Body of pancreas (tissue), 4 donors: ENCODE measurements around the gene ATP11C. TPM values are rescaled to one million over a fixed set of nuclear protein-coding genes. Genes with fewer than 3 reads are reported as not detected.

ENCODE experiments used
- ATAC-seq: fragments of 150-250 bp; one replicate; pipeline ENCODE4 v1.9.1; 2016
- DNase-seq, 4 donors: peaks; one replicate each; pipeline ENCODE4 v3.0.0-alpha.2; 2019
- H3K27ac ChIP-seq, 4 donors: fragments of 200-600 bp; sonication (generic); 1 replicate in 3 of 4; 2 replicates in 1 of 4; pipeline versions ENCODE4 v1.5.1 to v1.6.1; 2016 to 2019; ENCODE audit warnings: mild to moderate bottlenecking in 1 of 4, mixed read lengths in 1 of 4, moderate library complexity in 1 of 4
- H3K27me3 ChIP-seq, 2 donors: fragments of 200-600 bp; sonication (generic); one replicate each; pipeline ENCODE4 v1.6.0; 2016; ENCODE audit warnings: mild to moderate bottlenecking in 1 of 2
- H3K36me3 ChIP-seq, 2 donors: fragments of 200-600 bp; sonication (generic); replicated peaks in 1 of 2; 2 replicates each; pipeline ENCODE4 v1.5.1; 2016; ENCODE audit warnings: low read depth in 2 of 2; ENCODE audit not compliant: insufficient read depth in 1 of 2
- H3K4me1 ChIP-seq: fragments of 200-600 bp; sonication (generic); one replicate; pipeline ENCODE4 v1.6.0; 2016
- H3K4me3 ChIP-seq, 2 donors: fragments of 200-600 bp; sonication (generic); 1 replicate in 1 of 2; 2 replicates in 1 of 2; pipeline ENCODE4 v1.5.1; 2016 to 2019
- H3K9me3 ChIP-seq, 3 donors: fragments of 200-600 bp; sonication (generic); 1 replicate in 2 of 3; 2 replicates in 1 of 3; pipeline ENCODE4 v1.5.1; 2016
- CTCF ChIP-seq, 7 experiments: fragments of 450-650 bp in 4 of 7; fragments of 200-600 bp in 3 of 7; sonication (generic) in 3 of 7; IDR thresholded peaks; one replicate each; pipeline ENCODE4 v1.5.1; 2016 to 2019; ENCODE audit warnings: antibody characterized with exemption in 7 of 7
- POLR2A ChIP-seq, 3 donors: fragments of 450-650 bp; IDR thresholded peaks; one replicate each; pipeline ENCODE4 v1.6.1; 2016; ENCODE audit warnings: antibody characterized with exemption in 3 of 3, mild to moderate bottlenecking in 2 of 3
- WGBS, 2 donors: methylation state at CpG; one replicate each; pipeline ENCODE4 v1.1.5; 2017; 5-methylcytosine and 5-hydroxymethylcytosine counted together
- intact Hi-C: fragments of 100-400 bp; cut with DNase I; formaldehyde crosslinking; loops from one replicate; pipeline ENCODE4 v1.15.1; 2023
- total RNA-seq, 2 donors: library from RNA; depleted of rRNA; stranded (reverse); fragments of >200 nt; gene quantifications; one replicate each; pipeline ENCODE4 v1.1.0, GENCODE V29; 2016

The ATP11C gene
- total RNA-seq, 2 donors from 2014 or later: 10.5 to 14.5 TPM

- no peaks in the 10 kb centered on the region for H3K36me3 ChIP-seq
- intact Hi-C loops: no loop called here
- ATAC-seq (no peak), DNase-seq (no peak)
- H3K27ac ChIP-seq: no peak overlapping the region
- H3K4me3 ChIP-seq: no peak overlapping the region
- no peaks in the 10 kb centered on the region for H3K27me3 ChIP-seq
- TF ChIP-seq CTCF (IDR thresholded peaks at IDR 0.05) (no peak), POLR2A (IDR thresholded peaks at IDR 0.05) (no peak)
- WGBS, 2 donors: 77 to 83% methylated on average over 1 of the region's 1 CpG
- H3K9me3 ChIP-seq: no peaks in the 10 kb centered on the region
- no peaks in the 10 kb centered on the region for H3K4me1 ChIP-seq
Measured at GRCh38 chrX:139736151-139736550, 196.7 kb downstream of the ATP11C start.

GRCh38 chrX:139734996-139735395 is 197.9 kb downstream of the ATP11C start:
- TF ChIP-seq CTCF (IDR thresholded peaks at IDR 0.05) (no peak), POLR2A (IDR thresholded peaks at IDR 0.05) (no peak)
- no peak for DNase-seq
- H3K36me3 ChIP-seq: no peaks in the 10 kb centered on the region
- H3K4me1 ChIP-seq: no peaks in the 10 kb centered on the region
- WGBS, 2 donors: 100% methylated on average over 1 of the region's 1 CpG
- H3K4me3 ChIP-seq: no peak overlapping the region
- no peak for ATAC-seq
- intact Hi-C loops: no loop called here
- no peaks in the 10 kb centered on the region for H3K27me3 ChIP-seq
- no peak overlapping the region for H3K27ac ChIP-seq
- H3K9me3 ChIP-seq: no peaks in the 10 kb centered on the region

- 85 to 94% methylated on average over 1 of the region's 1 CpG for WGBS, 2 donors
- DNase-seq (no peak), ATAC-seq (no peak)
- H3K27me3 ChIP-seq: no peaks in the 10 kb centered on the region
- no peaks in the 10 kb centered on the region for H3K9me3 ChIP-seq
- H3K27ac ChIP-seq: no peak overlapping the region
- TF ChIP-seq CTCF (IDR thresholded peaks at IDR 0.05) (no peak), POLR2A (IDR thresholded peaks at IDR 0.05) (no peak)
- H3K4me3 ChIP-seq: no peak overlapping the region
- H3K4me1 ChIP-seq: no peaks in the 10 kb centered on the region
- intact Hi-C loops: no loop called here
- H3K36me3 ChIP-seq: no peaks in the 10 kb centered on the region
Measured at GRCh38 chrX:139725720-139726119, 207.1 kb downstream of the ATP11C start.

GRCh38 chrX:139724626-139725025 is 208.2 kb downstream of the ATP11C start:
- ATAC-seq: no peak
- Histone ChIP-seq H3K27ac (no peak overlapping the region), H3K36me3 (no peaks in the 10 kb centered on the region), H3K27me3 (no peaks in the 10 kb centered on the region), H3K4me1 (no peaks in the 10 kb centered on the region), H3K9me3 (no peaks in the 10 kb centered on the region), H3K4me3 (no peak overlapping the region)
- TF ChIP-seq POLR2A (IDR thresholded peaks at IDR 0.05) (no peak), CTCF (IDR thresholded peaks at IDR 0.05) (no peak)
- WGBS, 2 donors: 67 to 100% methylated on average over 1 of the region's 2 CpGs
- DNase-seq: no peak
- intact Hi-C loops: no loop called here

- no peaks in the 10 kb centered on the region for H3K9me3 ChIP-seq
- DNase-seq (no peak), ATAC-seq (no peak)
- H3K27ac ChIP-seq: no peak overlapping the region
- no peaks in the 10 kb centered on the region for H3K36me3 ChIP-seq
- WGBS, 2 donors: 76 to 80% methylated on average over 6 of the region's 6 CpGs
- TF ChIP-seq CTCF (IDR thresholded peaks at IDR 0.05): no peak
- TF ChIP-seq POLR2A (IDR thresholded peaks at IDR 0.05): no peak
- H3K27me3 ChIP-seq: no peaks in the 10 kb centered on the region
- H3K4me3 ChIP-seq: no peak overlapping the region
- no peaks in the 10 kb centered on the region for H3K4me1 ChIP-seq
- intact Hi-C loops: no loop called here
Measured at GRCh38 chrX:139720979-139721378, 211.9 kb downstream of the ATP11C start.
